Neural cell (in vitro differentiated cells): ENCODE data around the gene ZNF573. TPM values are rescaled to one million over a fixed set of nuclear protein-coding genes. Genes with fewer than 3 reads are reported as not detected.
A peak's percentile ranks its signal among the peaks of the same experiment; 100 is the strongest.

Source experiments
- H2AFZ ChIP-seq: fragments of 200-600, 300-800 bp; sonication (generic), shearing (Covaris generic); 2 replicates; pipeline ENCODE4 v1.6.0; 2014; ENCODE audit warnings: low read depth, mild to moderate bottlenecking, antibody characterized with exemption, low read length, moderate library complexity
- H3F3A ChIP-seq: fragments of 200-600 bp; shearing (Covaris generic); 2 replicates; pipeline ENCODE4 v1.6.1; 2016; ENCODE audit warnings: mild to moderate bottlenecking, moderate library complexity, mixed read lengths, antibody characterized with exemption, low read length; ENCODE audit not compliant: insufficient read depth, poor library complexity, severe bottlenecking
- H3K27ac ChIP-seq: fragments of 200-600, 300-800 bp; sonication (generic), shearing (Covaris generic); 2 replicates; pipeline ENCODE4 v1.5.1; 2014; ENCODE audit warnings: mild to moderate bottlenecking, low read length, moderate library complexity
- H3K27me3 ChIP-seq: fragments of 300-800, 200-600 bp; sonication (generic), shearing (Covaris generic); 2 replicates; pipeline ENCODE4 v1.6.0; 2014; ENCODE audit warnings: mild to moderate bottlenecking, low read depth, low read length, moderate library complexity; ENCODE audit not compliant: insufficient read depth
- H3K36me3 ChIP-seq: fragments of 300-800, 200-600 bp; sonication (generic), shearing (Covaris generic); 2 replicates; pipeline ENCODE4 v1.5.1; 2014; ENCODE audit warnings: mild to moderate bottlenecking, antibody characterized with exemption, low read length, moderate library complexity; ENCODE audit not compliant: insufficient read depth
- H3K4me2 ChIP-seq: fragments of 300-800, 200-600 bp; sonication (generic), shearing (Covaris generic); 2 replicates; pipeline ENCODE4 v1.6.0; 2014; ENCODE audit warnings: mild to moderate bottlenecking, low read length
- H3K4me3 ChIP-seq: fragments of 300-800, 200-600 bp; sonication (generic), shearing (Covaris generic); 2 replicates; pipeline ENCODE4 v1.5.1; 2014; ENCODE audit warnings: mild to moderate bottlenecking, low read length, moderate library complexity
- H3K79me2 ChIP-seq: fragments of 200-600 bp; shearing (Covaris generic); replicated peaks from 2 replicates; pipeline ENCODE4 v1.6.0; 2014; ENCODE audit warnings: mild to moderate bottlenecking, low read length, moderate library complexity; ENCODE audit not compliant: insufficient read depth
- H3K9ac ChIP-seq: fragments of 300-800, 200-600 bp; sonication (generic), shearing (Covaris generic); 2 replicates; pipeline ENCODE4 v1.6.1; 2016; ENCODE audit warnings: mild to moderate bottlenecking, low read length, mixed read lengths
- H3K9me2 ChIP-seq: fragments of 200-600 bp; shearing (Covaris generic); 2 replicates; pipeline ENCODE4 v1.6.1; 2016; ENCODE audit warnings: mild to moderate bottlenecking, low read length, mixed read lengths; ENCODE audit not compliant: insufficient read depth
- H3K9me3 ChIP-seq: fragments of 200-600, 300-800 bp; sonication (generic), shearing (Covaris generic); 2 replicates; pipeline ENCODE4 v1.6.1; 2016; ENCODE audit warnings: mild to moderate bottlenecking, mixed run types, low read length, moderate library complexity, mixed read lengths
- H4K20me1 ChIP-seq: fragments of 200-600 bp; shearing (Covaris generic); 2 replicates; pipeline ENCODE4 v1.6.1; 2016; ENCODE audit warnings: mild to moderate bottlenecking, mixed run types; ENCODE audit not compliant: insufficient read depth
- CTCF ChIP-seq: fragments of 450-650 bp; IDR thresholded peaks from 2 replicates; pipeline ENCODE4 v1.5.1; 2014; ENCODE audit warnings: antibody characterized with exemption, mild to moderate bottlenecking, moderate library complexity; ENCODE audit not compliant: poor library complexity, severe bottlenecking
- EP300 ChIP-seq: fragments of 450-650 bp; conservative IDR thresholded peaks from 2 replicates; pipeline ENCODE4 v1.6.1; 2014; ENCODE audit warnings: antibody characterized with exemption, mild to moderate bottlenecking, moderate library complexity; ENCODE audit not compliant: poor library complexity, severe bottlenecking
- EZH2 ChIP-seq: fragments of 200-600, 300-800 bp; shearing (Covaris generic), sonication (generic); IDR thresholded peaks from 2 replicates; pipeline ENCODE4 v1.6.1; 2014; ENCODE audit warnings: antibody characterized with exemption, low read length, borderline replicate concordance, mild to moderate bottlenecking; ENCODE audit not compliant: insufficient read depth, poor library complexity, severe bottlenecking
- MXI1 ChIP-seq: fragments of 450-650 bp; conservative IDR thresholded peaks from 2 replicates; pipeline ENCODE4 v1.6.1; 2014; ENCODE audit warnings: antibody characterized with exemption, mild to moderate bottlenecking; ENCODE audit not compliant: poor library complexity, severe bottlenecking
- POLR2AphosphoS5 ChIP-seq: IDR thresholded peaks from 2 replicates; pipeline ENCODE4 v1.6.1; 2012
- RAD21 ChIP-seq: fragments of 450-650 bp; conservative IDR thresholded peaks from 2 replicates; pipeline ENCODE4 v1.6.1; 2014; ENCODE audit warnings: antibody characterized with exemption, mild to moderate bottlenecking, moderate library complexity
- REST ChIP-seq: IDR thresholded peaks from 2 replicates; pipeline ENCODE4 v1.6.1; 2012; ENCODE audit warnings: borderline replicate concordance
- SMC3 ChIP-seq: fragments of 450-650 bp; conservative IDR thresholded peaks from 2 replicates; pipeline ENCODE4 v1.6.1; 2014; ENCODE audit warnings: antibody characterized with exemption, mild to moderate bottlenecking, moderate library complexity; ENCODE audit not compliant: poor library complexity
- TAF1 ChIP-seq: IDR thresholded peaks from 2 replicates; pipeline ENCODE4 v1.6.1; 2012; ENCODE audit warnings: low read depth
- polyA plus RNA-seq: library from polyadenylated mRNA; depleted of rRNA; stranded (reverse); fragments of >200 nt; gene quantifications from 2 replicates; pipeline ENCODE4 v1.2.3, GENCODE V29; 2014

Gene ZNF573
- polyA plus RNA-seq, 1 donor from 2014 or later, result 9.1 TPM

GRCh38 chr19:37778613-37779126 lies 716 bp downstream of the ZNF573 start:
- Histone ChIP-seq H3K9me2 (no peaks in the 10 kb centered on the region), H3K4me3 (peak overlapping the region; percentile 71), H4K20me1 (no peaks in the 10 kb centered on the region), H3F3A (no peaks in the 10 kb centered on the region), H3K79me2 (peaks cover 4% of the 10 kb centered on the region), H3K4me2 (peak overlapping the region; percentile 56), H3K9ac (peak overlapping the region; percentile 75), H3K27me3 (no peaks in the 10 kb centered on the region), H3K36me3 (no peaks in the 10 kb centered on the region), H3K9me3 (no peaks in the 10 kb centered on the region), H3K27ac (peak overlapping the region; percentile 83), H2AFZ (peak overlapping the region; percentile 98)
- TF ChIP-seq RAD21 (no peak), TAF1 (peak; percentile 2), MXI1 (no peak)

GRCh38 chr19:37770985-37771384 lies 8.4 kb downstream of the ZNF573 start:
- H3K36me3 ChIP-seq, result peaks cover 8% of the 10 kb centered on the region
- H3K27ac ChIP-seq, result no peak overlapping the region
- no peaks in the 10 kb centered on the region for H3F3A ChIP-seq
- no peak overlapping the region for H2AFZ ChIP-seq
- H3K9ac ChIP-seq, result no peak overlapping the region
- peaks cover 4% of the 10 kb centered on the region for H3K79me2 ChIP-seq
- H3K9me3 ChIP-seq, result no peaks in the 10 kb centered on the region
- no peak for TF ChIP-seq SMC3
- TF ChIP-seq REST, result no peak
- TF ChIP-seq POLR2AphosphoS5, result no peak
- no peak for TF ChIP-seq EP300
- no peak for TF ChIP-seq TAF1
- no peak for TF ChIP-seq RAD21
- no peak for TF ChIP-seq EZH2
- TF ChIP-seq CTCF, result no peak
- TF ChIP-seq MXI1, result no peak
- no peak overlapping the region for H3K4me3 ChIP-seq
- no peaks in the 10 kb centered on the region for H3K27me3 ChIP-seq
- no peaks in the 10 kb centered on the region for H4K20me1 ChIP-seq
- no peaks in the 10 kb centered on the region for H3K9me2 ChIP-seq
- no peak overlapping the region for H3K4me2 ChIP-seq

GRCh38 chr19:37763488-37763887 lies 15.9 kb downstream of the ZNF573 start:
- Histone ChIP-seq H3K4me2 (no peak overlapping the region), H4K20me1 (no peaks in the 10 kb centered on the region), H3K4me3 (no peak overlapping the region), H3K36me3 (peaks cover 4% of the 10 kb centered on the region), H3K79me2 (no peaks in the 10 kb centered on the region), H3F3A (no peaks in the 10 kb centered on the region), H3K9me2 (no peaks in the 10 kb centered on the region), H2AFZ (no peak overlapping the region), H3K27ac (no peak overlapping the region), H3K27me3 (no peaks in the 10 kb centered on the region), H3K9ac (no peak overlapping the region), H3K9me3 (no peaks in the 10 kb centered on the region)
- TF ChIP-seq POLR2AphosphoS5 (no peak), EZH2 (no peak), TAF1 (no peak), SMC3 (no peak), MXI1 (no peak), RAD21 (no peak), REST (no peak), CTCF (no peak), EP300 (no peak)
